ENCODE measurements around the gene AOPEP.

AOPEP gene

GRCh38 chr9:94909250-94909894 is 182.9 kb downstream of the AOPEP start:
- no peak overlapping the region for H3K4me3 ChIP-seq (ENCODE audit: low read depth, low read length)
- no peak overlapping the region for H3K9ac ChIP-seq (ENCODE audit: low read depth, low read length)
- H3K27me3 ChIP-seq (ENCODE audit: control insufficient read depth, insufficient read depth, low read length), result no peaks in the 10 kb centered on the region
- peaks cover 30% of the 10 kb centered on the region for H3K4me1 ChIP-seq (ENCODE audit: control insufficient read depth, insufficient read depth, low read length)
- H3K9me3 ChIP-seq (ENCODE audit: control insufficient read depth, insufficient read depth, low read length), result no peaks in the 10 kb centered on the region
- no peaks in the 10 kb centered on the region for H3K36me3 ChIP-seq (ENCODE audit: control insufficient read depth, insufficient read depth, low read length)
- no peak overlapping the region for H3K27ac ChIP-seq (ENCODE audit: low read depth, low read length)

- H3K9ac ChIP-seq (ENCODE audit: low read depth, low read length), result no peak overlapping the region
- H3K36me3 ChIP-seq (ENCODE audit: control insufficient read depth, insufficient read depth, low read length), result no peaks in the 10 kb centered on the region
- no peaks in the 10 kb centered on the region for H3K9me3 ChIP-seq (ENCODE audit: control insufficient read depth, insufficient read depth, low read length)
- no peak overlapping the region for H3K4me3 ChIP-seq (ENCODE audit: low read depth, low read length)
- H3K27ac ChIP-seq (ENCODE audit: low read depth, low read length), result no peak overlapping the region
- H3K4me1 ChIP-seq (ENCODE audit: control insufficient read depth, insufficient read depth, low read length), result peaks cover 38% of the 10 kb centered on the region
- no peaks in the 10 kb centered on the region for H3K27me3 ChIP-seq (ENCODE audit: control insufficient read depth, insufficient read depth, low read length)
These were observed 183.6 kb downstream of the AOPEP start for GRCh38 chr9:94909965-94910730.

DNA sequence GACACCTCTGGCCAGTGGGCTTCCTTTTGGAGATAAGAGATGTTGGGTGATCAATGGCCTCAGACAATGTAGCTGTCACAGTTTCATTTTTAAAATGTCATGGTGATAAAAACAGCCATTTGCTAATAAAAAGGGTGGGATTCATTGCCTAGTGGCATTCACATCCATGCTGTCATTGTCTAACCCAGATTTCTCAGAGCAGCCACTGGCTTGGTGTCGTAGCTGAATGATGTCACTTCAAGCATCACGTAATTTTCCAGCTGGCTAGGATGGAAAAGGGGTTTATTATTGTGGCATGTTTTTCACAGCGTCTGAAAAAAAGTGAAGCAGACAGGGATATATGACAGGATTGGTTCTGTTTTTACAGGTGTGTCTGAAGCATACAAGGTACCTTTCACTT is 184.7 kb downstream of the AOPEP start:
- Histone ChIP-seq H3K9ac (ENCODE audit: low read depth, low read length) (no peak overlapping the region), H3K4me1 (ENCODE audit: control insufficient read depth, insufficient read depth, low read length) (peaks cover 41% of the 10 kb centered on the region), H3K27me3 (ENCODE audit: control insufficient read depth, insufficient read depth, low read length) (no peaks in the 10 kb centered on the region), H3K9me3 (ENCODE audit: control insufficient read depth, insufficient read depth, low read length) (no peaks in the 10 kb centered on the region), H3K36me3 (ENCODE audit: control insufficient read depth, insufficient read depth, low read length) (no peaks in the 10 kb centered on the region), H3K27ac (ENCODE audit: low read depth, low read length) (no peak overlapping the region), H3K4me3 (ENCODE audit: low read depth, low read length) (no peak overlapping the region)

GRCh38 chr9:94911986-94912635 is 185.6 kb downstream of the AOPEP start:
- peak overlapping the region; percentile 43 for H3K27ac ChIP-seq (ENCODE audit: low read depth, low read length)

DNA sequence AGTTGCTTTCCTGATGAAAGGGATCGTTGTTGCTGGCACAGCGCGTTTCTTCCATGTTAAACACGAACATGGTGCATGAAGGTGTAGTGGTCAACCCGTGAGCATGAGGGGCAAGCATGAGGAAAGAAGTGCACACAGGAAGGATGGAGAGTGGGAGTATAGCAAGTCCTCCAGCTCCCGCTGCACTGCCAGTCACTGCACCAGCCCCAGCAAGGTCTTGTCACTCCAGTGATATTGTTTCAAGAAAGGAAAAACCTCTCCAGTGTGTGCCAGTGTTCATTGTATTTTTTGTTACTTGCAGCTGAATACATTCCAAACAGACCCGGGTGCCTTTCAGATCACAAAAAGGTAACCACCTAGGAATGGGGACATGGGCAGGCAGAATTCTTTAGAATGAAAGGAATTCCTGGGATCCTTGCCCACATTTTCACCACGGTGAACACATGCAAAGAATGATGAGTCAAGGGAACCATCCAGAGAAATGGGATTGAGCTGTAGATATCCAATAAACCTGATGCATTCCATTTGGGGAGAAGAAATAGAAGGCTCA is 186.3 kb downstream of the AOPEP start:
- Histone ChIP-seq H3K4me3 (ENCODE audit: low read depth, low read length) (no peak overlapping the region), H3K27me3 (ENCODE audit: control insufficient read depth, insufficient read depth, low read length) (no peaks in the 10 kb centered on the region), H3K9me3 (ENCODE audit: control insufficient read depth, insufficient read depth, low read length) (no peaks in the 10 kb centered on the region), H3K27ac (ENCODE audit: low read depth, low read length) (peak overlapping the region; percentile 43), H3K9ac (ENCODE audit: low read depth, low read length) (no peak overlapping the region), H3K4me1 (ENCODE audit: control insufficient read depth, insufficient read depth, low read length) (peaks cover 46% of the 10 kb centered on the region), H3K36me3 (ENCODE audit: control insufficient read depth, insufficient read depth, low read length) (no peaks in the 10 kb centered on the region)

More at GRCh38 chr9:94911986-94912635, 185.6 kb downstream of the AOPEP start:
- H3K27me3 ChIP-seq (ENCODE audit: control insufficient read depth, insufficient read depth, low read length), result no peaks in the 10 kb centered on the region
- peaks cover 43% of the 10 kb centered on the region for H3K4me1 ChIP-seq (ENCODE audit: control insufficient read depth, insufficient read depth, low read length)
- no peaks in the 10 kb centered on the region for H3K36me3 ChIP-seq (ENCODE audit: control insufficient read depth, insufficient read depth, low read length)
- H3K9ac ChIP-seq (ENCODE audit: low read depth, low read length), result no peak overlapping the region
- H3K4me3 ChIP-seq (ENCODE audit: low read depth, low read length), result no peak overlapping the region
- no peaks in the 10 kb centered on the region for H3K9me3 ChIP-seq (ENCODE audit: control insufficient read depth, insufficient read depth, low read length)

DNA sequence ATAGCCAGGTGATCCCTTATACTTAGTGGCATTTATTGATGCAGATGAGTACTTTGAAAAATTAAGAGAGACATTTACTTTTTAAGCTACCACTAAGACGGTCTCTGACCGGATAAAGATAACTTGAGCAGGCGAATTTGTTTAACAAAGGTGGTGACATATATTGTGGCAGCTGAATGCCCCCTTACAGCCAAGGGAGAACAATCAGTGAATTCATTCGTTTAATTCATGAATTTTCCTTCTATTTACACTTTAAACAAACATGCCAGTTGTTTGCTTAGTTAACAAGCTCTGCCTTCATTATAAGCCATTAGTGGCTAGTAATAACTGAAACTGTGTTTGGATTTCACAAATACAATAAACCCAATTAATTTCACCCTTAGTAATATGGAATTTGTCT is 187.1 kb downstream of the AOPEP start:
- Histone ChIP-seq H3K9me3 (ENCODE audit: control insufficient read depth, insufficient read depth, low read length) (no peaks in the 10 kb centered on the region), H3K9ac (ENCODE audit: low read depth, low read length) (no peak overlapping the region), H3K27ac (ENCODE audit: low read depth, low read length) (peak overlapping the region; percentile 39), H3K4me3 (ENCODE audit: low read depth, low read length) (peak overlapping the region; percentile 8; the same call in 1 of the 2 replicates), H3K4me1 (ENCODE audit: control insufficient read depth, insufficient read depth, low read length) (peaks cover 46% of the 10 kb centered on the region), H3K27me3 (ENCODE audit: control insufficient read depth, insufficient read depth, low read length) (no peaks in the 10 kb centered on the region), H3K36me3 (ENCODE audit: control insufficient read depth, insufficient read depth, low read length) (no peaks in the 10 kb centered on the region)

DNA sequence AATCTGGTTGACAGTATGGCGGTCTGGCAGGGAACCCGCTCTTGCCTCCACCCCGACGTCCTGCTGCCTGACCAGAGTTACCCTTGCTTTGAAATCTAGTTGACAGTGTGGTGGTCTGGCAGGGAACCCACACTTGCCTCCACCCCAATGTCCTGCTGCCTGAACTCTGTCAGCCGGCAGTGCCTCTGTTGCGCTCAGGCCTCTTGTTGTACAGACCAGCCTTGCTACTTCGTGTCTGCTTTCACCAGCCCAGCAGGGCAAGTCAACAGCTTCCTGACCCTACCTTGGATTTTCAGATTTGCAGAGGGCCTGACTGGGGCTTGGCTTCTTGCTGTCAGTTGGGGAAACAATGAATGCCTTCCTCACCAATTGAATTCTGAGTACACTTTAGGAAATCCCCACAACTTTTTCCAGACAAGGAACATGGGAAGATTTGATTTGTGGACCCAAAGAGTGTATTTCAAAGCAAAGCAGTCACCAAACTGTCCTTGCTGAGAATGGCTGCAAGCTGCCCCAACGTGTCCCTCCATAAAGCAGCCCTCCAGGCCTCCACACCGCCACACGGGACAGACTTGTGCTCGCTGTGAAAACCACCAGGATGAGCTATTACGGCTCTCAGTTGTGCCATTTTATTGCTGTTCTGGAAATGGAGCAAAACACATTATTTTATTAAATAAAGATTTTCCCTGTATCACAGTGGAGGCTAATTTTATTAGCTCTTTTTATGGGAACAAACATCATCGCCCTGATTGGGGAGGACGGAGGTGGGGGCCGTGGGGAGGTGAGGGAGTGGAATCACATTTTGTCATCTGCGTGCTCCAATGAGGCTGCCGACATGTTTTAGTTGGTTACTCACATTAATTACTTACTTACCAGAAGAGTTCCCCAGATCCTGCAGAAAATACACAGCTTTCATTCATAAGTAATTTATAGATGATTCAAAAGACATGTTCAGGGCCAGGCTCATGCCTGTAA is 189.3 kb downstream of the AOPEP start:
- Histone ChIP-seq H3K9ac (ENCODE audit: low read depth, low read length) (no peak overlapping the region), H3K4me1 (ENCODE audit: control insufficient read depth, insufficient read depth, low read length) (peaks cover 46% of the 10 kb centered on the region), H3K27me3 (ENCODE audit: control insufficient read depth, insufficient read depth, low read length) (no peaks in the 10 kb centered on the region), H3K36me3 (ENCODE audit: control insufficient read depth, insufficient read depth, low read length) (no peaks in the 10 kb centered on the region), H3K9me3 (ENCODE audit: control insufficient read depth, insufficient read depth, low read length) (no peaks in the 10 kb centered on the region), H3K4me3 (ENCODE audit: low read depth, low read length) (no peak overlapping the region), H3K27ac (ENCODE audit: low read depth, low read length) (no peak overlapping the region)

DNA sequence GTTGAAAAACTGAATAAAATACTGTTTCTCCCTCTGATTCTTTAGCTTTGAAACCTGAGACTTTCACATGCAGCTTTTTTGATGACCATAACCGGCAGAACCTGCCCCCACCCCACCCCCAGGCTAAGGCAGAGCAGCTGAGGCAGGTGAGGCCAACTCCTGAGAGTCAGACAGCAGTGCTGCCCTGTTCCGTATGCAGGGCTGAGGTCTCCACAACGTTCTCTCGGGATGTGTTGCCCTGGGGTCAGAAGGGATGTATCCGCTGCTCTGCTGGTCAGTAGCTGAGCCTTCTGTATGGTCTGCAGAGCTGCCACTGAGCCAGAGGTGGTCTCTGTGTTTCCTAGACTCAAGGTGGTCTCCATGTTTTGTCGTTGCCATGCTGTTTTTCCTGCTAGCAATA is 190.5 kb downstream of the AOPEP start:
- H3K4me3 ChIP-seq (ENCODE audit: low read depth, low read length), result no peak overlapping the region
- no peak overlapping the region for H3K9ac ChIP-seq (ENCODE audit: low read depth, low read length)
- H3K9me3 ChIP-seq (ENCODE audit: control insufficient read depth, insufficient read depth, low read length), result no peaks in the 10 kb centered on the region
- no peaks in the 10 kb centered on the region for H3K27me3 ChIP-seq (ENCODE audit: control insufficient read depth, insufficient read depth, low read length)
- H3K4me1 ChIP-seq (ENCODE audit: control insufficient read depth, insufficient read depth, low read length), result peaks cover 47% of the 10 kb centered on the region
- no peaks in the 10 kb centered on the region for H3K36me3 ChIP-seq (ENCODE audit: control insufficient read depth, insufficient read depth, low read length)
- H3K27ac ChIP-seq (ENCODE audit: low read depth, low read length), result no peak overlapping the region

GRCh38 chr9:94918038-94918753 is 191.7 kb downstream of the AOPEP start:
- Histone ChIP-seq H3K4me1 (ENCODE audit: control insufficient read depth, insufficient read depth, low read length) (peaks cover 41% of the 10 kb centered on the region), H3K27me3 (ENCODE audit: control insufficient read depth, insufficient read depth, low read length) (no peaks in the 10 kb centered on the region), H3K36me3 (ENCODE audit: control insufficient read depth, insufficient read depth, low read length) (no peaks in the 10 kb centered on the region), H3K9me3 (ENCODE audit: control insufficient read depth, insufficient read depth, low read length) (no peaks in the 10 kb centered on the region), H3K4me3 (ENCODE audit: low read depth, low read length) (no peak overlapping the region), H3K9ac (ENCODE audit: low read depth, low read length) (no peak overlapping the region), H3K27ac (ENCODE audit: low read depth, low read length) (no peak overlapping the region)
